ENCODE data around the gene TCF15. TPM values are rescaled to one million over a fixed set of nuclear protein-coding genes. Genes with fewer than 3 reads are reported as not detected.

TCF15 gene
- total RNA-seq, 1 experiment from 2014 or later, result not detected

DNA sequence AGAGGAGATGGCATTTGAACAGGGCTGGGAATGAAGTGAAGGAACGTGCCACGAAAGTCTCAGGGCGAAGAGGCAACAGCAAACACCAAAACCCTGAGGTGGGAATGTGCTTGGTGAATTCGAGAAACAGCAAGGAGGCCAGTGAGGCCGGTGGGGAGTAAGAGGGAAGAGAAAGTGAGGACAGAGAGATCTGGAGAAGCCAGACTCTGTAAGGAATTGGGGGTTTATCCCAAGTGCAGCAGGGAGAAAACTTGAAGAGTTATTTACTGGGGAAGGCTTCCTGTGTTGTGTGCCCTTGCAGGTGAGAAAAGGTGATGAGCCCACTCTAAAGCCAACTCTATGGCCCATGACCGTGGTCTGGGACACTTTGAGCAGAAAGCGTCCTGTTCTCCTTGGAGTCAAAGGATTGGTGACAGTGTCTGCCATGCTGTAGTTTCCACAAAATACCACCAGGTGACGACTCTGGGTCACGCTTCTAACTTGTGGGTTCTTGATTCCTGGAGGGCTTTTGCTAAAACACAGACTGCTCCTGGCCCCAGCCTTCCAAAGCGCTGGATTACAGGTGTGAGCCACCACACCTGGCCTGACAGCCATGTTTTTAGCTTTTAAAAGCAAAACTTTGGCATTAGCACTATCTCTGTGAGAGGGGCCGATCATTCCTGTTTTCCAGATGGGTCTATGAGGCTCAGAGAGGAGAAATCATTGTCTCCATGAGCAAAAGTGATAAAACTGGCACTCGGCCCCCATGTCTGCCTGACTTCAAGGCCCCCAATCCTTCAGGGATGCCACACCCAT, 48.5 kb downstream of the TCF15 start:
- Histone ChIP-seq H3K4me2 (no peak overlapping the region), H3K79me2 (ENCODE audit: low read depth) (no peaks in the 10 kb centered on the region), H3K4me3 (no peak overlapping the region), H3K9me3 (ENCODE audit: insufficient read depth, low read depth) (no peaks in the 10 kb centered on the region), H2AFZ (no peak overlapping the region), H3K36me3 (ENCODE audit: low read depth) (no peaks in the 10 kb centered on the region), H3K27ac (no peak overlapping the region), H3K27me3 (ENCODE audit: insufficient read depth, low read depth) (no peaks in the 10 kb centered on the region), H4K20me1 (ENCODE audit: insufficient read depth) (no peaks in the 10 kb centered on the region), H3F3A (ENCODE audit: insufficient read depth, low read depth) (no peaks in the 10 kb centered on the region), H3K9me2 (ENCODE audit: insufficient read depth) (no peaks in the 10 kb centered on the region), H3K4me1 (replicated peaks; ENCODE audit: insufficient read depth) (no peaks in the 10 kb centered on the region)
- ChIA-PET POLR2A (ENCODE audit: unreplicated experiment) (interaction anchor here (0.5 kb wide), 1 partner anchor 1647 kb away, joined by 8 read pairs; no protein-coding TSS in a partner anchor), CTCF (interaction anchor here (0.9 to 1.3 kb wide), 3 partner anchors 84 to 208 kb away, joined by 4 to 6 read pairs (median 5); no protein-coding TSS in a partner anchor)
- BruUV-seq (replicated peaks), result no TSS peak
- no peak for TF ChIP-seq EZH2 (IDR thresholded peaks at IDR 0.05; ENCODE audit: low read depth)
- TF ChIP-seq, protein P1, sequence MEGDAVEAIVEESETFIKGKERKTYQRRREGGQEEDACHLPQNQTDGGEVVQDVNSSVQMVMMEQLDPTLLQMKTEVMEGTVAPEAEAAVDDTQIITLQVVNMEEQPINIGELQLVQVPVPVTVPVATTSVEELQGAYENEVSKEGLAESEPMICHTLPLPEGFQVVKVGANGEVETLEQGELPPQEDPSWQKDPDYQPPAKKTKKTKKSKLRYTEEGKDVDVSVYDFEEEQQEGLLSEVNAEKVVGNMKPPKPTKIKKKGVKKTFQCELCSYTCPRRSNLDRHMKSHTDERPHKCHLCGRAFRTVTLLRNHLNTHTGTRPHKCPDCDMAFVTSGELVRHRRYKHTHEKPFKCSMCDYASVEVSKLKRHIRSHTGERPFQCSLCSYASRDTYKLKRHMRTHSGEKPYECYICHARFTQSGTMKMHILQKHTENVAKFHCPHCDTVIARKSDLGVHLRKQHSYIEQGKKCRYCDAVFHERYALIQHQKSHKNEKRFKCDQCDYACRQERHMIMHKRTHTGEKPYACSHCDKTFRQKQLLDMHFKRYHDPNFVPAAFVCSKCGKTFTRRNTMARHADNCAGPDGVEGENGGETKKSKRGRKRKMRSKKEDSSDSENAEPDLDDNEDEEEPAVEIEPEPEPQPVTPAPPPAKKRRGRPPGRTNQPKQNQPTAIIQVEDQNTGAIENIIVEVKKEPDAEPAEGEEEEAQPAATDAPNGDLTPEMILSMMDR (conservative IDR thresholded peaks at IDR 0.05), result peak; percentile 95
- peak in 1 of 2 experiments; percentile 73 for DNase-seq
- intact Hi-C loops (cut with micrococcal nuclease; ENCODE audit: unreplicated experiment), result loop anchor here (1.0 to 5.0 kb wide), 7 partner anchors 84 to 395 kb away; partner anchors contain the start of gene SLC52A3

DNA sequence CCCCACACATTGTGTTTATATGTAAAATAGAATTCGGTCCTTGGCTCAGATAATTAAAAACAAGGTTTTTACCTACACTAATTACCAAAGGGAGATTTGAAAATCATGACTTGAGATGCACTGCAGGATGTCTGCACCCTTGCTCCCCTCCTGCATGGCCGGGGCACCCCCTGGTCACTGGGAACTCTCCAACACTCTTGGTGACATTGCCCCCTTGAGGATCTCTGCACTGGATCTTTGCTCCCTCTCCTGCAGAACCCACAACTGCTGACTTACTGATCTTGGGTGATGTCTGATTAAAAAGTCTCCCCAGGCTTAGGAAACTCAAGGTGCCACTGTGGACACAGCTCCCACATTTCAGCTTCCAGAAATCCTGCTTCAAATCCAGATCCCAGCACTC, 49.4 kb downstream of the TCF15 start:
- TF ChIP-seq, protein P1 (conservative IDR thresholded peaks at IDR 0.05), result no peak
- TF ChIP-seq EZH2 (IDR thresholded peaks at IDR 0.05; ENCODE audit: low read depth), result no peak
- no peak for DNase-seq
- CTCF ChIA-PET, result interaction anchor here (0.7 to 0.9 kb wide), 2 partner anchors 85 to 208 kb away, joined by 4 to 5 read pairs; partner anchors contain the start of gene SLC52A3

DNA sequence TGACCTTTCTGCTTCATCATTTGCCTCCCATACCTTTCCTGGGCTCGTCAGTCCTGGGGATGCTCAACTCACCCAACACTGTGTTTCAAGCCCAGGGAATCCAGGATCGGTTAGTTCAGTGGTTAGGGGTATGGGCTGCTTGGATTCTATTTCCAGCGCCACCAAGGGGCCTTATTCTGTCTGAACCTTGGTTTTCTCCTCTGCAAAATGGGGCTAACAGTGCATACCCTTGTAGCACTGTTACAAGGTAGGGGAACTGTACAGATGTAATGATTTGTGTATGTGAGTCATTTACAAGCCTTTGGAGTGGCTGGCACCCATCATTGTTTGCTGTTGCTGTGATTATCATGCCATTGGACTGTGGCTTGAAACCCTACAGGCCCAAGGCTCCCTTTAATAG, 52.0 kb downstream of the TCF15 start:
- H3K9me3 ChIP-seq (ENCODE audit: insufficient read depth, low read depth), result no peaks in the 10 kb centered on the region
- peaks cover 5% of the 10 kb centered on the region; the same call in 1 of the 2 replicates for H3K27me3 ChIP-seq (ENCODE audit: insufficient read depth, low read depth)
- TF ChIP-seq, protein P1 (conservative IDR thresholded peaks at IDR 0.05), result no peak
- no peak for TF ChIP-seq EZH2 (IDR thresholded peaks at IDR 0.05; ENCODE audit: low read depth)
- ChIA-PET POLR2A (ENCODE audit: unreplicated experiment) (no interaction called here), CTCF (no interaction called here)
- no peak overlapping the region for H3K4me3 ChIP-seq
- H3K79me2 ChIP-seq (ENCODE audit: low read depth), result no peaks in the 10 kb centered on the region
- H3K27ac ChIP-seq, result no peak overlapping the region
- DNase-seq, result no peak
- no peaks in the 10 kb centered on the region for H3K36me3 ChIP-seq (ENCODE audit: low read depth)
- no peaks in the 10 kb centered on the region for H3F3A ChIP-seq (ENCODE audit: insufficient read depth, low read depth)
- BruUV-seq (replicated peaks), result no TSS peak
- H4K20me1 ChIP-seq (ENCODE audit: insufficient read depth), result no peaks in the 10 kb centered on the region
- H3K9me2 ChIP-seq (ENCODE audit: insufficient read depth), result no peaks in the 10 kb centered on the region
- no peak overlapping the region for H3K4me2 ChIP-seq
- H3K4me1 ChIP-seq (replicated peaks; ENCODE audit: insufficient read depth), result no peaks in the 10 kb centered on the region
- no peak overlapping the region for H2AFZ ChIP-seq
- intact Hi-C loops (cut with micrococcal nuclease; ENCODE audit: unreplicated experiment), result no loop called here

More for the DNA sequence above, 49.4 kb downstream of the TCF15 start:
- H3K4me3 ChIP-seq, result no peak overlapping the region
- no peaks in the 10 kb centered on the region for H3K27me3 ChIP-seq (ENCODE audit: insufficient read depth, low read depth)
- BruUV-seq (replicated peaks), result no TSS peak
- H3F3A ChIP-seq (ENCODE audit: insufficient read depth, low read depth), result no peaks in the 10 kb centered on the region
- no peaks in the 10 kb centered on the region for H3K79me2 ChIP-seq (ENCODE audit: low read depth)
- no peaks in the 10 kb centered on the region for H3K9me2 ChIP-seq (ENCODE audit: insufficient read depth)
- intact Hi-C loops (cut with micrococcal nuclease; ENCODE audit: unreplicated experiment), result loop anchor here (1.0 to 5.0 kb wide), 7 partner anchors 85 to 396 kb away; partner anchors contain the start of gene SLC52A3
- no peak overlapping the region for H3K4me2 ChIP-seq
- POLR2A ChIA-PET (ENCODE audit: unreplicated experiment), result no interaction called here
- no peaks in the 10 kb centered on the region for H4K20me1 ChIP-seq (ENCODE audit: insufficient read depth)
- no peaks in the 10 kb centered on the region for H3K9me3 ChIP-seq (ENCODE audit: insufficient read depth, low read depth)
- H2AFZ ChIP-seq, result no peak overlapping the region
- H3K36me3 ChIP-seq (ENCODE audit: low read depth), result no peaks in the 10 kb centered on the region
- H3K27ac ChIP-seq, result no peak overlapping the region
- no peaks in the 10 kb centered on the region for H3K4me1 ChIP-seq (replicated peaks; ENCODE audit: insufficient read depth)
